Gastrocnemius medialis (tissue), 4 donors: ENCODE data around the gene PTPRE.

ENCODE experiments used
- POLR2A ChIP-seq, 2 donors: fragments of 450-650 bp; IDR thresholded peaks; one replicate each; pipeline ENCODE4 v1.6.1; 2017; ENCODE audit warnings: antibody characterized with exemption in 2 of 2, mild to moderate bottlenecking in 2 of 2, moderate library complexity in 2 of 2
- TF ChIP-seq, protein P1 (sequence below), 5 experiments: fragments of 450-650 bp in 3 of 5; fragments of 200-600 bp in 2 of 5; sonication (generic) in 2 of 5; IDR thresholded peaks in 4 of 5; conservative IDR thresholded peaks in 1 of 5; 1 replicate in 4 of 5; 2 replicates in 1 of 5; pipeline ENCODE4 v1.5.1; 2016 to 2019; ENCODE audit warnings: antibody characterized with exemption in 5 of 5, mild to moderate bottlenecking in 3 of 5, moderate library complexity in 3 of 5

- TF ChIP-seq POLR2A (IDR thresholded peaks at IDR 0.05), result no peak
- TF ChIP-seq, protein P1, sequence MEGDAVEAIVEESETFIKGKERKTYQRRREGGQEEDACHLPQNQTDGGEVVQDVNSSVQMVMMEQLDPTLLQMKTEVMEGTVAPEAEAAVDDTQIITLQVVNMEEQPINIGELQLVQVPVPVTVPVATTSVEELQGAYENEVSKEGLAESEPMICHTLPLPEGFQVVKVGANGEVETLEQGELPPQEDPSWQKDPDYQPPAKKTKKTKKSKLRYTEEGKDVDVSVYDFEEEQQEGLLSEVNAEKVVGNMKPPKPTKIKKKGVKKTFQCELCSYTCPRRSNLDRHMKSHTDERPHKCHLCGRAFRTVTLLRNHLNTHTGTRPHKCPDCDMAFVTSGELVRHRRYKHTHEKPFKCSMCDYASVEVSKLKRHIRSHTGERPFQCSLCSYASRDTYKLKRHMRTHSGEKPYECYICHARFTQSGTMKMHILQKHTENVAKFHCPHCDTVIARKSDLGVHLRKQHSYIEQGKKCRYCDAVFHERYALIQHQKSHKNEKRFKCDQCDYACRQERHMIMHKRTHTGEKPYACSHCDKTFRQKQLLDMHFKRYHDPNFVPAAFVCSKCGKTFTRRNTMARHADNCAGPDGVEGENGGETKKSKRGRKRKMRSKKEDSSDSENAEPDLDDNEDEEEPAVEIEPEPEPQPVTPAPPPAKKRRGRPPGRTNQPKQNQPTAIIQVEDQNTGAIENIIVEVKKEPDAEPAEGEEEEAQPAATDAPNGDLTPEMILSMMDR (IDR thresholded peaks at IDR 0.05 in 4 of 5, conservative IDR thresholded peaks at IDR 0.05 in 1 of 5), result no peak
Observed at GRCh38 chr10:127948791-127949190, 41.9 kb downstream of the PTPRE start.
